SK-N-MC (cell line): ENCODE data around the gene KIAA0753.

Experiments used
- EZH2 ChIP-seq: fragments of 200-600 bp; sonication (generic); IDR thresholded peaks from one replicate; pipeline ENCODE4 v1.6.1; 2017; ENCODE audit warnings: antibody characterized with exemption
- POLR2AphosphoS5 ChIP-seq: IDR thresholded peaks from 2 replicates; pipeline ENCODE4 v1.6.1; 2012; ENCODE audit warnings: mild to moderate bottlenecking, low read depth, low read length, borderline replicate concordance

DNA sequence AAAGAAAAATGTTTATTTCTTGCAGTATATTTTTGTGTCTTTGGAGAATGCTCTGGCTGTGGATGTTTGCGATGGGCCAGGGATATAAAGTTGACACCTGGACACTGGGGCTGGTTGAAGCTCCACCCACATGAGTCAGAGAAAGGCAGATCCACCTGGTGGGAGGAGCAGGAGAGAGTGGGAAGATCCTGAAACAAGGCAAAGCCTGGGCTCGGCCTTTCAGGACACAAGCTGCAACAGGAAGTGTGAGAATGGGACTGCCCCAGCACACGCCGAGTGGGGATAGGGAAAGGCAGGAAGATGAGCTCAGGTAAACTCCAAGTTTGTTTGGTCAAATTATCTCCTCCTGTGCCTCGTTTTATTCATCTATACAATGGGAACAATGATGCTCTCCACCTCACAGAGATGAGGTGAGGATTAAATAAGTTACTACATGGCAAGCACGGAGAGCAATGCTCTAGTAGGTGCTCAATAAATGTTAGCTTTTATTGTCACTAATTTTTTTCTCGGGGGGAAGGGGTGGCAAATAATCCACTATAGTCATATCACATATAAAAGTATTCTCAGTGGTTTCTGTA lies 62.7 kb downstream of the KIAA0753 start:
- TF ChIP-seq EZH2 (no peak), POLR2AphosphoS5 (no peak)
